Smooth muscle cell (in vitro differentiated cells): ENCODE measurements around the gene DOK5. TPM values are rescaled to one million over a fixed set of nuclear protein-coding genes. Genes with fewer than 3 reads are reported as not detected.

ENCODE experiments used
- DNase-seq: peaks from one replicate; lab custom pipeline; 2025; ENCODE audit not compliant: unreplicated experiment; lab: John Stamatoyannopoulos, UW
- H2AFZ ChIP-seq: fragments of 200-600 bp; sonication (generic); 2 replicates; pipeline ENCODE4 v1.6.0; 2016; ENCODE audit warnings: antibody characterized with exemption, low read depth, mild to moderate bottlenecking
- H3F3A ChIP-seq: fragments of 200-600 bp; sonication (generic); 2 replicates; pipeline ENCODE4 v1.6.0; 2017; ENCODE audit warnings: antibody characterized with exemption, low read depth
- H3K27ac ChIP-seq: fragments of 200-600 bp; sonication (generic); 2 replicates; pipeline ENCODE4 v1.5.1; 2016; ENCODE audit warnings: low read depth, mild to moderate bottlenecking
- H3K27me3 ChIP-seq: fragments of 200-600 bp; sonication (generic); 2 replicates; pipeline ENCODE4 v1.6.1; 2016; ENCODE audit warnings: low read depth, mild to moderate bottlenecking
- H3K36me3 ChIP-seq: fragments of 200-600 bp; sonication (generic); 2 replicates; pipeline ENCODE4 v1.5.1; 2016; ENCODE audit warnings: low read depth
- H3K4me1 ChIP-seq: fragments of 200-600 bp; sonication (generic); 2 replicates; pipeline ENCODE4 v1.5.1; 2016; ENCODE audit warnings: low read depth
- H3K4me2 ChIP-seq: fragments of 200-600 bp; sonication (generic); 2 replicates; pipeline ENCODE4 v1.6.0; 2016; ENCODE audit warnings: mild to moderate bottlenecking
- H3K4me3 ChIP-seq: fragments of 200-600 bp; sonication (generic); 2 replicates; pipeline ENCODE4 v1.5.1; 2016; ENCODE audit warnings: mild to moderate bottlenecking
- H3K79me2 ChIP-seq: fragments of 200-600 bp; sonication (generic); 2 replicates; pipeline ENCODE4 v1.6.0; 2016; ENCODE audit warnings: low read depth, mild to moderate bottlenecking
- H3K9ac ChIP-seq: fragments of 200-600 bp; sonication (generic); 2 replicates; pipeline ENCODE4 v1.6.0; 2016; ENCODE audit warnings: low read depth
- H3K9me3 ChIP-seq: fragments of 200-600 bp; sonication (generic); replicated peaks from 2 replicates; pipeline ENCODE4 v1.5.1; 2016; ENCODE audit warnings: low read depth
- H4K20me1 ChIP-seq: fragments of 200-600 bp; sonication (generic); 2 replicates; pipeline ENCODE4 v1.6.0; 2016; ENCODE audit warnings: low read depth
- CTCF ChIP-seq: fragments of 200-600 bp; sonication (generic); IDR thresholded peaks from 2 replicates; pipeline ENCODE4 v1.5.1; 2017; ENCODE audit warnings: borderline replicate concordance, mild to moderate bottlenecking, antibody characterized with exemption; ENCODE audit not compliant: insufficient read depth, poor library complexity, severe bottlenecking
- WGBS: methylation state at CpG from one replicate; pipeline ENCODE4 v1.1.7; 2016; ENCODE audit warnings: low lambda C conversion rate; 5-methylcytosine and 5-hydroxymethylcytosine counted together
- polyA plus RNA-seq: library from polyadenylated mRNA; unstranded; fragments of >200 nt; fragmentation: Nextera tagmentation; extraction: Ambion mirVana; gene quantifications from 2 replicates; pipeline ENCODE4 v1.2.1, GENCODE V29; 2016
- total RNA-seq: library from RNA; depleted of rRNA; stranded (reverse); fragments of >200 nt; gene quantifications from 2 replicates; pipeline ENCODE4 v1.2.3, GENCODE V29; 2014

The DOK5 gene
- total and polyA plus RNA-seq, 2 experiments from 2014 or later, result 7.7 to 10.4 TPM

- Histone ChIP-seq H3K79me2 (no peaks in the 10 kb centered on the region), H3K4me1 (no peaks in the 10 kb centered on the region), H4K20me1 (no peaks in the 10 kb centered on the region), H3K4me3 (no peak overlapping the region), H3K27me3 (no peaks in the 10 kb centered on the region), H3F3A (no peaks in the 10 kb centered on the region), H3K4me2 (no peak overlapping the region), H3K36me3 (no peaks in the 10 kb centered on the region), H3K9ac (no peak overlapping the region), H3K9me3 (no peaks in the 10 kb centered on the region), H2AFZ (no peak overlapping the region), H3K27ac (no peak overlapping the region)
- WGBS, result 90% methylated on average over 3 of the region's 3 CpGs
- DNase-seq, result no peak
- TF ChIP-seq CTCF, result no peak
Measured at GRCh38 chr20:54524849-54525248, 49.5 kb downstream of the DOK5 start.

GRCh38 chr20:54525916-54526590, 50.7 kb downstream of the DOK5 start:
- no peak overlapping the region for H3K4me3 ChIP-seq
- no peaks in the 10 kb centered on the region for H3K36me3 ChIP-seq
- H3K27me3 ChIP-seq, result no peaks in the 10 kb centered on the region
- H3K9me3 ChIP-seq, result no peaks in the 10 kb centered on the region
- no peaks in the 10 kb centered on the region for H4K20me1 ChIP-seq
- no peaks in the 10 kb centered on the region for H3F3A ChIP-seq
- no peak overlapping the region for H2AFZ ChIP-seq
- H3K79me2 ChIP-seq, result no peaks in the 10 kb centered on the region
- H3K4me1 ChIP-seq, result no peaks in the 10 kb centered on the region
- no peak for DNase-seq
- H3K9ac ChIP-seq, result no peak overlapping the region
- WGBS, result 39% methylated on average over 5 of the region's 5 CpGs
- no peak overlapping the region for H3K4me2 ChIP-seq
- no peak for TF ChIP-seq CTCF
- no peak overlapping the region for H3K27ac ChIP-seq

GRCh38 chr20:54526801-54527200, 51.4 kb downstream of the DOK5 start:
- no peaks in the 10 kb centered on the region for H3K79me2 ChIP-seq
- H3K4me3 ChIP-seq, result no peak overlapping the region
- H3K4me1 ChIP-seq, result no peaks in the 10 kb centered on the region
- no peak for DNase-seq
- H4K20me1 ChIP-seq, result no peaks in the 10 kb centered on the region
- H3K9me3 ChIP-seq, result no peaks in the 10 kb centered on the region
- H3K27ac ChIP-seq, result no peak overlapping the region
- no peaks in the 10 kb centered on the region for H3K27me3 ChIP-seq
- H3K9ac ChIP-seq, result no peak overlapping the region
- H3F3A ChIP-seq, result no peaks in the 10 kb centered on the region
- no peaks in the 10 kb centered on the region for H3K36me3 ChIP-seq
- H3K4me2 ChIP-seq, result no peak overlapping the region
- WGBS, result 91% methylated on average over 1 of the region's 1 CpG
- TF ChIP-seq CTCF, result no peak
- H2AFZ ChIP-seq, result no peak overlapping the region

- no peak for TF ChIP-seq CTCF
- Histone ChIP-seq H3K27ac (no peak overlapping the region), H4K20me1 (no peaks in the 10 kb centered on the region), H3K79me2 (no peaks in the 10 kb centered on the region), H3K9me3 (no peaks in the 10 kb centered on the region), H3K9ac (no peak overlapping the region), H3F3A (no peaks in the 10 kb centered on the region), H3K27me3 (no peaks in the 10 kb centered on the region), H3K4me1 (no peaks in the 10 kb centered on the region), H2AFZ (no peak overlapping the region), H3K4me2 (no peak overlapping the region), H3K36me3 (no peaks in the 10 kb centered on the region), H3K4me3 (no peak overlapping the region)
- WGBS, result 94% methylated on average over 3 of the region's 3 CpGs
- no peak for DNase-seq
Measured at GRCh38 chr20:54532573-54532972, 57.2 kb downstream of the DOK5 start.
